K562 (cell line): ENCODE measurements around the gene CFAP53.
A peak's percentile ranks its signal among the peaks of the same experiment; 100 is the strongest.

Source experiments
- ATF7 ChIP-seq: fragments of 450-650 bp; IDR thresholded peaks from 2 replicates; pipeline ENCODE4 v1.7.1; 2014; ENCODE audit warnings: mild to moderate bottlenecking, moderate library complexity
- CEBPB ChIP-seq: fragments of 450-650 bp; IDR thresholded peaks from 2 replicates; pipeline ENCODE4 v1.6.1; 2016; ENCODE audit warnings: missing genetic modification characterization, missing compliant biosample characterization
- CTCF ChIP-seq, 3 experiments: IDR thresholded peaks in 2 of 3; conservative IDR thresholded peaks in 1 of 3; 2 replicates each; pipeline ENCODE4 v1.5.1; 2011 to 2012; ENCODE audit warnings: low read length in 3 of 3, mild to moderate bottlenecking in 3 of 3, control low read depth in 2 of 3, improper control_type of control experiment in 1 of 3, inconsistent platforms in 1 of 3, low read depth in 1 of 3, mixed read lengths in 1 of 3, moderate library complexity in 1 of 3; ENCODE audit not compliant: insufficient read depth in 2 of 3
- HDAC2 ChIP-seq: fragments of 450-650 bp; IDR thresholded peaks from 2 replicates; pipeline ENCODE4 v1.6.1; 2016; ENCODE audit warnings: mild to moderate bottlenecking
- ILK ChIP-seq: fragments of 450-650 bp; IDR thresholded peaks from 2 replicates; pipeline ENCODE4 v1.6.1; 2016; ENCODE audit warnings: missing genetic modification characterization, low read depth, mild to moderate bottlenecking, missing compliant biosample characterization, moderate library complexity, borderline replicate concordance
- KLF13 ChIP-seq: fragments of 450-650 bp; IDR thresholded peaks from 2 replicates; pipeline ENCODE4 v1.6.1; 2016; ENCODE audit warnings: missing genetic modification characterization, low read depth, mild to moderate bottlenecking, missing compliant biosample characterization, moderate library complexity, borderline replicate concordance
- SAFB ChIP-seq: fragments of 200-400 bp; formaldehyde crosslinking; IDR thresholded peaks from 2 replicates; pipeline ENCODE4 v1.6.1; 2017; ENCODE audit warnings: low read depth, low read length, borderline replicate concordance
- SP2 ChIP-seq: IDR thresholded peaks from 2 replicates; pipeline ENCODE4 v1.6.1; 2011; ENCODE audit warnings: mild to moderate bottlenecking, low read depth, low read length, moderate library complexity; ENCODE audit not compliant: poor library complexity, severe bottlenecking; ENCODE audit errors: extremely low read depth
- TAF1 ChIP-seq: IDR thresholded peaks from 2 replicates; pipeline ENCODE4 v1.6.1; 2011; ENCODE audit warnings: mild to moderate bottlenecking, low read length, moderate library complexity; ENCODE audit not compliant: insufficient read depth, control insufficient read depth, severe bottlenecking; ENCODE audit errors: extremely low read depth
- ZNF184 ChIP-seq: sonication (generic); formaldehyde crosslinking; IDR thresholded peaks from 2 replicates; pipeline ENCODE4 v1.5.0; 2020; ENCODE audit warnings: missing genetic modification reagents
- ZNF76 ChIP-seq: fragments of 250-450 bp; sonication (Bioruptor Pico); IDR thresholded peaks from 2 replicates; pipeline ENCODE4 v1.4.0; 2020; ENCODE audit warnings: mild to moderate bottlenecking, moderate library complexity, borderline replicate concordance

DNA sequence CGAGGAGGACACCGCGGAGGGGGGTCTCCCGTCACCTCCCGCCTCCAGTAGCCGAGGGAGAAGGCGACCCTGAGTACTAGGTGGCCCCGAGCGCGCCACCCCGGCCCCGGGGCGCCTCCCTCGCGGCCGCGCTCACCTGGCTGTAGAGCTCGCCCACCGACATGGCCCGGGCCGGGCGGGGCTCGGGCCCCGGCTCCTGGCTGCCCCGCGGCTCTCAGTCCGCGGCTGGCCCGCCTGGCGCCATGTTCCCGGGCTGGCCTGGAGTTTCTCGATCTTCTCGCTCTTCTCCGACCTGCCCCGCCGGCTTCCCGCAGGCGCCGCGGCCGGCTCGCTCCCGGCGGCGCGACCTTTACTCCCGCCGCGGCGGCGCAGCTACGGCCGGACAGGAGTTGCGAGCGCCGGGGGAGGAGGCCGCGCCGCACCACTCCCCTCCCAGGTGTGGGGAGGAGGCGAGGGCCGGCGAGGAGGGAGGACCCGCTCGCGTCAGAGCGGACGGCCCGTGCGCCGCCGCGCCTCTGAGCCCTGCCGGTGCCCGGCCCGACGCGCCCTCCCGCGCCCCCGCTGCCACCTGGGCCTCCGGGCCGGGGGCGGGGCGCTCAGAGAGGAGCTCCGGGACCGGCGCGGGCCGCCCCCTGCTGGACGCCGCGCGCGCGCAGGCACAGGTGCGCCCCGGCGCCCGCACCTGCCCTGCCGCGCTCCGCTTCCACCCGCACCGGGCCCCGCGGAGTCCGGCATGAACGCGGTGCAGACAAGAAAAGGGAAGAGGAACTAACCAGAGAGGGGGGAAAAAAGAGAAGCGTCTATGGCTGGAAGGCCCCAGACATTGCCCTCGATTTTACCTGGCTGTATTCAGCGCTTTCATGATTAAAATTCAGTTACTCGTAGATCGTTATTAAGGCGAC lies 71.4 kb downstream of the CFAP53 start, which contains the start of gene MYO5B:
- TF ChIP-seq HDAC2 (no peak), ZNF76 (CRISPR knock-in tag) (no peak), CTCF (IDR thresholded peaks at IDR 0.05 in 2 of 3, conservative IDR thresholded peaks at IDR 0.05 in 1 of 3; ENCODE audit: insufficient read depth in 2 of 3, low read depth in 1 of 3, low read length in 3 of 3) (peak in 2 of 3 experiments; percentile 33 to 51; a peak in 3 of 6 replicates), KLF13 (tag) (no peak), ZNF184 (CRISPR knock-in tag) (no peak), SP2 (no peak), TAF1 (no peak), ATF7 (no peak), ILK (tag) (no peak), CEBPB (tag) (no peak), SAFB (no peak)
